Measurements from ENCODE around the gene AKR1C8. TPM values are rescaled to one million over a fixed set of nuclear protein-coding genes. Genes with fewer than 3 reads are reported as not detected.

AKR1C8 gene
- total and polyA plus RNA-seq, 2 of the 13 experiments (the other 11 are each of a cell fraction or from before 2014, with no cell fraction given): 0.12 TPM; not detected in 1

DNA sequence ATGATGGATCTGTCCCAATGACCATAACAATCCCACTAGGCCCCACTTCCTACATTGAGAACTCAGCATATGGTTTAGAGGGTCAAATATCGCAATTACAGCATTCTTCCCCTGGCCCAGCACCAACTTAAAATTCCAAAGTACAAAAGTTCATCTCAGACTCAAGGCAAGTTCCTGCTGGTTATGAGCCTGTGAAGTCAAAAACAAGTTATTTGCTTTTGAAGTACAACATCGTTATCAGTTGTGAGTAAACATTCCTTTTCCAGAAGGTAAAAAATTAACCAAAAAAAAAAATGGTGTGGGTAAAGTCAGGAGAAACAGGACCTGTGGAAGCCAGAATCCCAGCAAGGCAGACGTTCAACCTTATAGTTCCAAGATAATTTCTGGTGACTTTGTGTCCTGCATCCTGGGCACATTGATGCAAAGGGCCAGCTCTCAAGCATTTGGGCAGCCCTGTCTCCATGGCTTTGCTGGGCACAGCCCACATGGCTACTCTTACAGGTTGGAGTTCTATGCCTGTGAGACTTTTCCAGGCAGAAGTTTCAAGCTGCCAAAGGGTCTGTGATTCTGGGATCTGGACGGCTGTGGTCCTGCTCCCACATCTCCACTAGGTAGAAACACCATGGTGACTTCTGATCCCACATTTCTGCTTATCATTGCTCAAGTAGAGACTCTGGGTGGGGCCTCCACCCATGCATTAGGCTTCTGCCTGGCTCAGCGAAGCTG, 37.5 kb downstream of the AKR1C8 start (continued):
- TF ChIP-seq, protein P1, sequence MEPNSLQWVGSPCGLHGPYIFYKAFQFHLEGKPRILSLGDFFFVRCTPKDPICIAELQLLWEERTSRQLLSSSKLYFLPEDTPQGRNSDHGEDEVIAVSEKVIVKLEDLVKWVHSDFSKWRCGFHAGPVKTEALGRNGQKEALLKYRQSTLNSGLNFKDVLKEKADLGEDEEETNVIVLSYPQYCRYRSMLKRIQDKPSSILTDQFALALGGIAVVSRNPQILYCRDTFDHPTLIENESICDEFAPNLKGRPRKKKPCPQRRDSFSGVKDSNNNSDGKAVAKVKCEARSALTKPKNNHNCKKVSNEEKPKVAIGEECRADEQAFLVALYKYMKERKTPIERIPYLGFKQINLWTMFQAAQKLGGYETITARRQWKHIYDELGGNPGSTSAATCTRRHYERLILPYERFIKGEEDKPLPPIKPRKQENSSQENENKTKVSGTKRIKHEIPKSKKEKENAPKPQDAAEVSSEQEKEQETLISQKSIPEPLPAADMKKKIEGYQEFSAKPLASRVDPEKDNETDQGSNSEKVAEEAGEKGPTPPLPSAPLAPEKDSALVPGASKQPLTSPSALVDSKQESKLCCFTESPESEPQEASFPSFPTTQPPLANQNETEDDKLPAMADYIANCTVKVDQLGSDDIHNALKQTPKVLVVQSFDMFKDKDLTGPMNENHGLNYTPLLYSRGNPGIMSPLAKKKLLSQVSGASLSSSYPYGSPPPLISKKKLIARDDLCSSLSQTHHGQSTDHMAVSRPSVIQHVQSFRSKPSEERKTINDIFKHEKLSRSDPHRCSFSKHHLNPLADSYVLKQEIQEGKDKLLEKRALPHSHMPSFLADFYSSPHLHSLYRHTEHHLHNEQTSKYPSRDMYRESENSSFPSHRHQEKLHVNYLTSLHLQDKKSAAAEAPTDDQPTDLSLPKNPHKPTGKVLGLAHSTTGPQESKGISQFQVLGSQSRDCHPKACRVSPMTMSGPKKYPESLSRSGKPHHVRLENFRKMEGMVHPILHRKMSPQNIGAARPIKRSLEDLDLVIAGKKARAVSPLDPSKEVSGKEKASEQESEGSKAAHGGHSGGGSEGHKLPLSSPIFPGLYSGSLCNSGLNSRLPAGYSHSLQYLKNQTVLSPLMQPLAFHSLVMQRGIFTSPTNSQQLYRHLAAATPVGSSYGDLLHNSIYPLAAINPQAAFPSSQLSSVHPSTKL (CRISPR knock-in tag; IDR thresholded peaks at IDR 0.05): peak; percentile 98
- TF ChIP-seq POLR2G (IDR thresholded peaks at IDR 0.05; ENCODE audit: low read depth, low read length) (peak; percentile 97), ZMYM4 (CRISPR knock-in tag; IDR thresholded peaks at IDR 0.05) (peak; percentile 98), ZKSCAN8 (CRISPR knock-in tag; IDR thresholded peaks at IDR 0.05; ENCODE audit: borderline replicate concordance) (peak; percentile 79; the same call in 1 of the 2 replicates), CCDC6 (CRISPR knock-in tag; IDR thresholded peaks at IDR 0.05) (no peak), ZNF550 (CRISPR knock-in tag; IDR thresholded peaks at IDR 0.05; ENCODE audit: borderline replicate concordance) (no peak), SIX4 (CRISPR knock-in tag; IDR thresholded peaks at IDR 0.05) (peak; percentile 94), SRF (IDR thresholded peaks at IDR 0.05; ENCODE audit: low read depth, low read length) (no peak), ZNF556 (CRISPR knock-in tag; IDR thresholded peaks at IDR 0.05; ENCODE audit: borderline replicate concordance) (0 out of 2 replicates have a peak, but pooled peaks have one; percentile 50), NFKB2 (CRISPR knock-in tag; IDR thresholded peaks at IDR 0.05; ENCODE audit: borderline replicate concordance) (no peak)
- TF ChIP-seq, protein P2, sequence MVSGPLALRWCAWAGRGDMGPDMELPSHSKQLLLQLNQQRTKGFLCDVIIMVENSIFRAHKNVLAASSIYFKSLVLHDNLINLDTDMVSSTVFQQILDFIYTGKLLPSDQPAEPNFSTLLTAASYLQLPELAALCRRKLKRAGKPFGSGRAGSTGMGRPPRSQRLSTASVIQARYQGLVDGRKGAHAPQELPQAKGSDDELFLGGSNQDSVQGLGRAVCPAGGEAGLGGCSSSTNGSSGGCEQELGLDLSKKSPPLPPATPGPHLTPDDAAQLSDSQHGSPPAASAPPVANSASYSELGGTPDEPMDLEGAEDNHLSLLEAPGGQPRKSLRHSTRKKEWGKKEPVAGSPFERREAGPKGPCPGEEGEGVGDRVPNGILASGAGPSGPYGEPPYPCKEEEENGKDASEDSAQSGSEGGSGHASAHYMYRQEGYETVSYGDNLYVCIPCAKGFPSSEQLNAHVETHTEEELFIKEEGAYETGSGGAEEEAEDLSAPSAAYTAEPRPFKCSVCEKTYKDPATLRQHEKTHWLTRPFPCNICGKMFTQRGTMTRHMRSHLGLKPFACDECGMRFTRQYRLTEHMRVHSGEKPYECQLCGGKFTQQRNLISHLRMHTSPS (CRISPR knock-in tag; IDR thresholded peaks at IDR 0.05; ENCODE audit: low read depth): no peak
- TF ChIP-seq, protein P3, sequence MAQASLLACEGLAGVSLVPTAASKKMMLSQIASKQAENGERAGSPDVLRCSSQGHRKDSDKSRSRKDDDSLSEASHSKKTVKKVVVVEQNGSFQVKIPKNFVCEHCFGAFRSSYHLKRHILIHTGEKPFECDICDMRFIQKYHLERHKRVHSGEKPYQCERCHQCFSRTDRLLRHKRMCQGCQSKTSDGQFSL (CRISPR knock-in tag; IDR thresholded peaks at IDR 0.05): 0 out of 2 replicates have a peak, but pooled peaks have one; percentile 10
- TF ChIP-seq, protein P4, sequence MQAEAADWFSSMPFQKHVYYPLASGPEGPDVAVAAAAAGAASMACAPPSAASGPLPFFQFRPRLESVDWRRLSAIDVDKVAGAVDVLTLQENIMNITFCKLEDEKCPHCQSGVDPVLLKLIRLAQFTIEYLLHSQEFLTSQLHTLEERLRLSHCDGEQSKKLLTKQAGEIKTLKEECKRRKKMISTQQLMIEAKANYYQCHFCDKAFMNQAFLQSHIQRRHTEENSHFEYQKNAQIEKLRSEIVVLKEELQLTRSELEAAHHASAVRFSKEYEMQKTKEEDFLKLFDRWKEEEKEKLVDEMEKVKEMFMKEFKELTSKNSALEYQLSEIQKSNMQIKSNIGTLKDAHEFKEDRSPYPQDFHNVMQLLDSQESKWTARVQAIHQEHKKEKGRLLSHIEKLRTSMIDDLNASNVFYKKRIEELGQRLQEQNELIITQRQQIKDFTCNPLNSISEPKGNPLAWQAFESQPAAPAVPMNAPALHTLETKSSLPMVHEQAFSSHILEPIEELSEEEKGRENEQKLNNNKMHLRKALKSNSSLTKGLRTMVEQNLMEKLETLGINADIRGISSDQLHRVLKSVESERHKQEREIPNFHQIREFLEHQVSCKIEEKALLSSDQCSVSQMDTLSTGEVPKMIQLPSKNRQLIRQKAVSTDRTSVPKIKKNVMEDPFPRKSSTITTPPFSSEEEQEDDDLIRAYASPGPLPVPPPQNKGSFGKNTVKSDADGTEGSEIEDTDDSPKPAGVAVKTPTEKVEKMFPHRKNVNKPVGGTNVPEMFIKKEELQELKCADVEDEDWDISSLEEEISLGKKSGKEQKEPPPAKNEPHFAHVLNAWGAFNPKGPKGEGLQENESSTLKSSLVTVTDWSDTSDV (CRISPR knock-in tag; IDR thresholded peaks at IDR 0.05): no peak
- TF ChIP-seq, protein P5, sequence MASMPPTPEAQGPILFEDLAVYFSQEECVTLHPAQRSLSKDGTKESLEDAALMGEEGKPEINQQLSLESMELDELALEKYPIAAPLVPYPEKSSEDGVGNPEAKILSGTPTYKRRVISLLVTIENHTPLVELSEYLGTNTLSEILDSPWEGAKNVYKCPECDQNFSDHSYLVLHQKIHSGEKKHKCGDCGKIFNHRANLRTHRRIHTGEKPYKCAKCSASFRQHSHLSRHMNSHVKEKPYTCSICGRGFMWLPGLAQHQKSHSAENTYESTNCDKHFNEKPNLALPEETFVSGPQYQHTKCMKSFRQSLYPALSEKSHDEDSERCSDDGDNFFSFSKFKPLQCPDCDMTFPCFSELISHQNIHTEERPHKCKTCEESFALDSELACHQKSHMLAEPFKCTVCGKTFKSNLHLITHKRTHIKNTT (CRISPR knock-in tag; IDR thresholded peaks at IDR 0.05): no peak
- TF ChIP-seq, protein P6, sequence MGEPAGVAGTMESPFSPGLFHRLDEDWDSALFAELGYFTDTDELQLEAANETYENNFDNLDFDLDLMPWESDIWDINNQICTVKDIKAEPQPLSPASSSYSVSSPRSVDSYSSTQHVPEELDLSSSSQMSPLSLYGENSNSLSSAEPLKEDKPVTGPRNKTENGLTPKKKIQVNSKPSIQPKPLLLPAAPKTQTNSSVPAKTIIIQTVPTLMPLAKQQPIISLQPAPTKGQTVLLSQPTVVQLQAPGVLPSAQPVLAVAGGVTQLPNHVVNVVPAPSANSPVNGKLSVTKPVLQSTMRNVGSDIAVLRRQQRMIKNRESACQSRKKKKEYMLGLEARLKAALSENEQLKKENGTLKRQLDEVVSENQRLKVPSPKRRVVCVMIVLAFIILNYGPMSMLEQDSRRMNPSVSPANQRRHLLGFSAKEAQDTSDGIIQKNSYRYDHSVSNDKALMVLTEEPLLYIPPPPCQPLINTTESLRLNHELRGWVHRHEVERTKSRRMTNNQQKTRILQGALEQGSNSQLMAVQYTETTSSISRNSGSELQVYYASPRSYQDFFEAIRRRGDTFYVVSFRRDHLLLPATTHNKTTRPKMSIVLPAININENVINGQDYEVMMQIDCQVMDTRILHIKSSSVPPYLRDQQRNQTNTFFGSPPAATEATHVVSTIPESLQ (CRISPR knock-in tag; conservative IDR thresholded peaks at IDR 0.05): 0 out of 2 replicates have a peak, but pooled peaks have one; percentile 44

Data from HepG2 (cell line).